K562 (cell line): Measurements from ENCODE around the gene TMCC2. TPM values are rescaled to one million over a fixed set of nuclear protein-coding genes. Genes with fewer than 3 reads are reported as not detected.

Experiments used
- MGA ChIP-seq: fragments of 450-650 bp; IDR thresholded peaks from 2 replicates; pipeline ENCODE4 v1.6.1; 2016; ENCODE audit warnings: mild to moderate bottlenecking, moderate library complexity
- MTA1 ChIP-seq: fragments of 450-650 bp; IDR thresholded peaks from 2 replicates; pipeline ENCODE4 v1.6.1; 2017; ENCODE audit warnings: borderline replicate concordance
- PTRF ChIP-seq: fragments of 450-650 bp; IDR thresholded peaks from 2 replicates; pipeline ENCODE4 v1.6.1; 2016; ENCODE audit warnings: mild to moderate bottlenecking, missing genetic modification characterization, missing compliant biosample characterization
- REST ChIP-seq, 2 experiments: fragments of 450-650 bp; formaldehyde crosslinking in 1 of 2; IDR thresholded peaks; 2 replicates each; pipeline versions ENCODE4 v1.4.0 to v1.6.1; 2014 to 2020; ENCODE audit warnings: mild to moderate bottlenecking in 2 of 2, borderline replicate concordance in 1 of 2, low read depth in 1 of 2
- SRF ChIP-seq, 2 experiments: fragments of 250-450, 450-650 bp in 1 of 2; sonication (Bioruptor Pico) in 1 of 2; sonication (generic) in 1 of 2; formaldehyde crosslinking; IDR thresholded peaks; 2 replicates each; pipeline versions ENCODE4 v1.5.0 to v1.5.1; 2020 to 2022; ENCODE audit warnings: mild to moderate bottlenecking in 1 of 2, missing genetic modification reagents in 1 of 2
- ZKSCAN3 ChIP-seq: fragments of 250-450 bp; sonication (Bioruptor Pico); IDR thresholded peaks from 2 replicates; pipeline ENCODE4 v1.4.0; 2020
- ZNF76 ChIP-seq: fragments of 250-450 bp; sonication (Bioruptor Pico); IDR thresholded peaks from 2 replicates; pipeline ENCODE4 v1.4.0; 2020; ENCODE audit warnings: mild to moderate bottlenecking, moderate library complexity, borderline replicate concordance
- polyA plus RNA-seq, 8 experiments: library from polyadenylated mRNA; depleted of rRNA in 4 of 8; stranded (reverse) in 5 of 8; unstranded in 3 of 8; fragments of >200 nt; fragmentation: Nextera tagmentation in 2 of 8; fragmentation: Illumina TruSeq in 1 of 8; extraction: Ambion mirVana in 2 of 8; extraction: Trizol in 1 of 8; gene quantifications; 2 replicates each; pipeline versions ENCODE4 v1.2.1 to v1.2.3, GENCODE V29; 2011 to 2014; ENCODE audit warnings: inconsistent platforms in 1 of 8, missing spikeins in 1 of 8
- total RNA-seq, 7 experiments: library from RNA; depleted of rRNA in 6 of 7; stranded (reverse); fragments of >200 nt in 6 of 7; fragmentation: Illumina TruSeq in 2 of 7; extraction: Trizol in 2 of 7; gene quantifications; 2 replicates each; pipeline versions ENCODE4 v1.2.1 to v1.2.3, GENCODE V29; 2011 to 2021; ENCODE audit warnings: low replicate concordance in 1 of 7

TMCC2 gene
- total and polyA plus RNA-seq, 9 of the 15 experiments (the other 6 are each of a cell fraction or from before 2014, with no cell fraction given) = 0.06 to 1.8 (median 0.98) TPM

- 0 out of 2 replicates have a peak, but pooled peaks have one; percentile 14 for TF ChIP-seq MGA
- TF ChIP-seq SRF (CRISPR knock-in tag; IDR thresholded peaks at IDR 0.05) = peak; percentile 79 to 95
- no peak for TF ChIP-seq PTRF
- no peak for TF ChIP-seq ZKSCAN3 (CRISPR knock-in tag)
- no peak for TF ChIP-seq ZNF76 (CRISPR knock-in tag)
- TF ChIP-seq REST (IDR thresholded peaks at IDR 0.05; ENCODE audit: borderline replicate concordance) = no peak
- no peak for TF ChIP-seq REST (CRISPR knock-in tag; IDR thresholded peaks at IDR 0.05; ENCODE audit: low read depth)
- TF ChIP-seq MTA1 = peak; percentile 64; the same call in 1 of the 2 replicates
Measured at GRCh38 chr1:205294175-205294917, 66.6 kb downstream of the TMCC2 start (continued).
